Retina (tissue), 1 donor: ENCODE measurements around the gene TOMM70.
"Not testable (repeated sequence)": the region's sequence is repeated elsewhere in the genome, so short reads cannot be mapped to it uniquely, and the experiment has no call there.

ENCODE experiments used
- DNase-seq: peaks from one replicate; pipeline ENCODE4 v3.0.0-alpha.2; 2016

TOMM70 gene

GRCh38 chr3:100361897-100362296 lies 39.0 kb downstream of the TOMM70 start:
- DNase-seq, result no peak

GRCh38 chr3:100360757-100361496 lies 40.0 kb downstream of the TOMM70 start:
- no peak for DNase-seq

- no peak for DNase-seq
Measured at GRCh38 chr3:100359035-100359434, 41.9 kb downstream of the TOMM70 start.

GRCh38 chr3:100358413-100358812 lies 42.5 kb downstream of the TOMM70 start:
- no peak for DNase-seq

- DNase-seq, result no peak
Measured at GRCh38 chr3:100354850-100355249, 46.0 kb downstream of the TOMM70 start.

- no peak for DNase-seq
Measured at GRCh38 chr3:100352296-100353231, 48.3 kb downstream of the TOMM70 start.

GRCh38 chr3:100351770-100352169 lies 49.1 kb downstream of the TOMM70 start:
- not testable (repeated sequence) for DNase-seq

- DNase-seq, result no peak
Measured at GRCh38 chr3:100348727-100349126, 52.2 kb downstream of the TOMM70 start.

- DNase-seq, result no peak
Measured at GRCh38 chr3:100340527-100340926, 60.4 kb downstream of the TOMM70 start.

GRCh38 chr3:100339786-100340185 lies 61.1 kb downstream of the TOMM70 start:
- DNase-seq, result no peak

GRCh38 chr3:100338911-100339310 lies 62.0 kb downstream of the TOMM70 start:
- no peak for DNase-seq

GRCh38 chr3:100336229-100336628 lies 64.7 kb downstream of the TOMM70 start:
- DNase-seq, result not testable (repeated sequence)

- DNase-seq, result peak; percentile 49
Measured at GRCh38 chr3:100335434-100335833, 65.5 kb downstream of the TOMM70 start.

GRCh38 chr3:100334488-100335351 lies 66.2 kb downstream of the TOMM70 start, which contains the start of gene NIT2:
NIT2 (plus strand) TSS chr3:100334757; CDS start chr3:100334792, 35 bp downstream.
- DNase-seq, result peak; percentile 87

- DNase-seq, result no peak
Measured at GRCh38 chr3:100333970-100334487, 66.9 kb downstream of the TOMM70 start.

- no peak for DNase-seq
Measured at GRCh38 chr3:100333051-100333450, 67.8 kb downstream of the TOMM70 start.

GRCh38 chr3:100331660-100332059 lies 69.2 kb downstream of the TOMM70 start:
- DNase-seq, result no peak

- no peak for DNase-seq
Measured at GRCh38 chr3:100330651-100331050, 70.2 kb downstream of the TOMM70 start.

- DNase-seq, result no peak
Measured at GRCh38 chr3:100329800-100330489, 70.9 kb downstream of the TOMM70 start.

- DNase-seq, result not testable (repeated sequence)
Measured at GRCh38 chr3:100327377-100327776, 73.5 kb downstream of the TOMM70 start.

- no peak for DNase-seq
Measured at GRCh38 chr3:100325827-100326226, 75.1 kb downstream of the TOMM70 start.

GRCh38 chr3:100324044-100324443 lies 76.8 kb downstream of the TOMM70 start:
- no peak for DNase-seq
